ENCODE measurements around the gene RAD51AP2.
A peak's percentile ranks its signal among the peaks of the same experiment; 100 is the strongest.

GRCh38 chr2:17518212-17519154 is at the start of gene RAD51AP2:
- TF ChIP-seq POLR2A (IDR thresholded peaks at IDR 0.05) (no peak), CTCF (IDR thresholded peaks at IDR 0.05 in 8 of 11, conservative IDR thresholded peaks at IDR 0.05 in 3 of 11) (no peak), POLR2AphosphoS5 (IDR thresholded peaks at IDR 0.05) (peak in 1 of 3 donors; percentile 43)
